NCI-H226 (cell line): Measurements from ENCODE around the gene C1QTNF1.

Experiments used
- DNase-seq: peaks from one replicate; pipeline ENCODE4 v3.0.0-alpha.2; 2015

The C1QTNF1 gene

GRCh38 chr17:79097226-79098055, 73.5 kb downstream of the C1QTNF1 start:
- no peak for DNase-seq

GRCh38 chr17:79098282-79098867, 74.4 kb downstream of the C1QTNF1 start:
- DNase-seq, result no peak
